ENCODE measurements around the gene RCBTB1. TPM values are rescaled to one million over a fixed set of nuclear protein-coding genes. Genes with fewer than 3 reads are reported as not detected.

Gene RCBTB1
- total RNA-seq, 1 experiment from 2014 or later, result 16.8 TPM

- TF ChIP-seq CTCF (IDR thresholded peaks at IDR 0.05; ENCODE audit: unreplicated experiment), result no peak
- H3K27me3 Mint-ChIP-seq (ENCODE audit: insufficient read depth, unreplicated experiment), result no peaks in the 10 kb centered on the region
These were observed 31.0 kb downstream of the RCBTB1 start for GRCh38 chr13:49554387-49554786.

GRCh38 chr13:49553888-49554287 is 31.5 kb downstream of the RCBTB1 start:
- POLR2A ChIA-PET, result interaction anchor here (1.7 kb wide), 1 partner anchor 9 kb away, joined by 4 read pairs; no protein-coding TSS in a partner anchor
- CTCF ChIA-PET, result interaction anchor here (2.2 kb wide), 1 partner anchor 253 kb away, joined by 7 read pairs; no protein-coding TSS in a partner anchor
- no peak for DNase-seq (ENCODE audit: unreplicated experiment)
- Mint-ChIP-seq H3K4me3 (ENCODE audit: unreplicated experiment) (no peak overlapping the region), H3K27me3 (ENCODE audit: insufficient read depth, unreplicated experiment) (no peaks in the 10 kb centered on the region), H3K36me3 (ENCODE audit: insufficient read depth, unreplicated experiment) (peaks cover 65% of the 10 kb centered on the region), H3K4me1 (ENCODE audit: insufficient read depth, unreplicated experiment) (no peaks in the 10 kb centered on the region), H3K27ac (ENCODE audit: low read depth, unreplicated experiment) (no peak overlapping the region), H3K9me3 (ENCODE audit: unreplicated experiment) (no peaks in the 10 kb centered on the region)
- TF ChIP-seq CTCF (IDR thresholded peaks at IDR 0.05; ENCODE audit: unreplicated experiment), result no peak
- no TSS peak for BruUV-seq (replicated peaks)
- intact Hi-C loops (cut with micrococcal nuclease), result no loop called here

More at GRCh38 chr13:49554387-49554786, 31.0 kb downstream of the RCBTB1 start:
- Mint-ChIP-seq H3K9me3 (ENCODE audit: unreplicated experiment) (no peaks in the 10 kb centered on the region), H3K4me1 (ENCODE audit: insufficient read depth, unreplicated experiment) (no peaks in the 10 kb centered on the region), H3K36me3 (ENCODE audit: insufficient read depth, unreplicated experiment) (peaks cover 65% of the 10 kb centered on the region), H3K4me3 (ENCODE audit: unreplicated experiment) (no peak overlapping the region), H3K27ac (ENCODE audit: low read depth, unreplicated experiment) (no peak overlapping the region)
- DNase-seq (ENCODE audit: unreplicated experiment), result no peak
- ChIA-PET POLR2A (interaction anchor here (1.7 kb wide), 1 partner anchor 9 kb away, joined by 4 read pairs; no protein-coding TSS in a partner anchor), CTCF (interaction anchor here (2.2 kb wide), 1 partner anchor 253 kb away, joined by 7 read pairs; no protein-coding TSS in a partner anchor)
- no TSS peak for BruUV-seq (replicated peaks)
- intact Hi-C loops (cut with micrococcal nuclease), result no loop called here

GRCh38 chr13:49550942-49551644 is 34.3 kb downstream of the RCBTB1 start:
- CTCF ChIA-PET, result no interaction called here

More at GRCh38 chr13:49550942-49551644, 34.3 kb downstream of the RCBTB1 start:
- intact Hi-C loops (cut with micrococcal nuclease), result no loop called here
- BruUV-seq (replicated peaks), result no TSS peak
- Mint-ChIP-seq H3K27me3 (ENCODE audit: insufficient read depth, unreplicated experiment) (no peaks in the 10 kb centered on the region), H3K4me1 (ENCODE audit: insufficient read depth, unreplicated experiment) (no peaks in the 10 kb centered on the region), H3K4me3 (ENCODE audit: unreplicated experiment) (no peak overlapping the region), H3K9me3 (ENCODE audit: unreplicated experiment) (no peaks in the 10 kb centered on the region), H3K27ac (ENCODE audit: low read depth, unreplicated experiment) (no peak overlapping the region), H3K36me3 (ENCODE audit: insufficient read depth, unreplicated experiment) (peaks cover 65% of the 10 kb centered on the region)
- no peak for DNase-seq (ENCODE audit: unreplicated experiment)
- POLR2A ChIA-PET, result interaction anchor here (1.1 kb wide), 1 partner anchor 9 kb away, joined by 4 read pairs; no protein-coding TSS in a partner anchor
- TF ChIP-seq CTCF (IDR thresholded peaks at IDR 0.05; ENCODE audit: unreplicated experiment), result no peak
